ENCODE measurements around the gene MTAP.

The MTAP gene

GRCh38 chr9:21889673-21890072 is 87.2 kb downstream of the MTAP start:
- H3K27ac ChIP-seq = no peak overlapping the region
- TF ChIP-seq ZFX (IDR thresholded peaks at IDR 0.05) (no peak), CTCF (conservative IDR thresholded peaks at IDR 0.05) (no peak)

GRCh38 chr9:21890696-21891095 is 88.3 kb downstream of the MTAP start:
- TF ChIP-seq ZFX (IDR thresholded peaks at IDR 0.05) (no peak), CTCF (conservative IDR thresholded peaks at IDR 0.05) (no peak)
- no peak overlapping the region for H3K27ac ChIP-seq

GRCh38 chr9:21901546-21901945 is 99.1 kb downstream of the MTAP start:
- H3K27ac ChIP-seq = no peak overlapping the region
- TF ChIP-seq CTCF (conservative IDR thresholded peaks at IDR 0.05) (no peak), ZFX (IDR thresholded peaks at IDR 0.05) (no peak)

GRCh38 chr9:21902136-21902535 is 99.7 kb downstream of the MTAP start:
- no peak for TF ChIP-seq ZFX (IDR thresholded peaks at IDR 0.05)
- TF ChIP-seq CTCF (conservative IDR thresholded peaks at IDR 0.05) = no peak

GRCh38 chr9:21903380-21903965 is 101.0 kb downstream of the MTAP start:
- H3K27ac ChIP-seq = no peak overlapping the region
- no peak for TF ChIP-seq CTCF (conservative IDR thresholded peaks at IDR 0.05)
- no peak for TF ChIP-seq ZFX (IDR thresholded peaks at IDR 0.05)

More at GRCh38 chr9:21902136-21902535, 99.7 kb downstream of the MTAP start:
- H3K27ac ChIP-seq = no peak overlapping the region

- H3K27ac ChIP-seq = no peak overlapping the region
- TF ChIP-seq ZFX (IDR thresholded peaks at IDR 0.05) (no peak), CTCF (conservative IDR thresholded peaks at IDR 0.05) (no peak)
Observed at GRCh38 chr9:21904371-21904770, 101.9 kb downstream of the MTAP start.

- no peak for TF ChIP-seq ZFX (IDR thresholded peaks at IDR 0.05)
- TF ChIP-seq CTCF (conservative IDR thresholded peaks at IDR 0.05) = 0 out of 2 replicates have a peak, but pooled peaks have one; percentile 11
- H3K27ac ChIP-seq = no peak overlapping the region
Observed at GRCh38 chr9:21904776-21905175, 102.3 kb downstream of the MTAP start.
